NAMALWA (cell line): Measurements from ENCODE around the gene CLCNKB.
"Not testable (repeated sequence)": the region's sequence is repeated elsewhere in the genome, so short reads cannot be mapped to it uniquely, and the experiment has no call there.

ENCODE experiments used
- DNase-seq: peaks from one replicate; pipeline ENCODE4 v3.0.0-alpha.2; 2015; ENCODE audit warnings: low spot score

CLCNKB gene

GRCh38 chr1:16043521-16043920 is at the start of gene CLCNKB:
Gene CLCNKB (plus strand): TSS chr1:16043782. CDS start chr1:16044493, 711 bp downstream.
- DNase-seq, result no peak

- no peak for DNase-seq
Observed at GRCh38 chr1:15994081-15994480, 49.5 kb upstream of the CLCNKB start.

- peak; percentile 48 for DNase-seq
Observed at GRCh38 chr1:15994590-15995351, 48.8 kb upstream of the CLCNKB start.

- no peak for DNase-seq
Observed at GRCh38 chr1:15997076-15997585, 46.5 kb upstream of the CLCNKB start.

GRCh38 chr1:15997637-15998280 is 45.8 kb upstream of the CLCNKB start:
- no peak for DNase-seq

- no peak for DNase-seq
Observed at GRCh38 chr1:15998929-15999328, 44.7 kb upstream of the CLCNKB start.

- not testable (repeated sequence) for DNase-seq
Observed at GRCh38 chr1:16001274-16001673, 42.3 kb upstream of the CLCNKB start.

- no peak for DNase-seq
Observed at GRCh38 chr1:16005597-16005996, 38.0 kb upstream of the CLCNKB start.

- DNase-seq, result no peak
Observed at GRCh38 chr1:16006010-16006409, 37.6 kb upstream of the CLCNKB start.

- DNase-seq, result peak; percentile 49
Observed at GRCh38 chr1:16006552-16007485, 36.8 kb upstream of the CLCNKB start.

GRCh38 chr1:16007671-16008341 is 35.8 kb upstream of the CLCNKB start:
- no peak for DNase-seq

- peak; percentile 86 for DNase-seq
Observed at GRCh38 chr1:16009030-16009460, 34.5 kb upstream of the CLCNKB start.

- no peak for DNase-seq
Observed at GRCh38 chr1:16009678-16010077, 33.9 kb upstream of the CLCNKB start.

- DNase-seq, result no peak
Observed at GRCh38 chr1:16010837-16011236, 32.7 kb upstream of the CLCNKB start.

- DNase-seq, result no peak
Observed at GRCh38 chr1:16011936-16012589, 31.5 kb upstream of the CLCNKB start.

- DNase-seq, result no peak
Observed at GRCh38 chr1:16012590-16013219, 30.9 kb upstream of the CLCNKB start.

GRCh38 chr1:16013220-16013907 is 30.2 kb upstream of the CLCNKB start:
- peak; percentile 61 for DNase-seq

GRCh38 chr1:16013908-16014258 is 29.7 kb upstream of the CLCNKB start:
- DNase-seq, result no peak

- peak; percentile 53 for DNase-seq
Observed at GRCh38 chr1:16014509-16015482, 28.8 kb upstream of the CLCNKB start.
